Fibroblast of villous mesenchyme (primary cell): Measurements from ENCODE around the gene DAND5. TPM values are rescaled to one million over a fixed set of nuclear protein-coding genes. Genes with fewer than 3 reads are reported as not detected.

ENCODE experiments used
- DNase-seq: peaks from one replicate; pipeline ENCODE4 v3.0.0-alpha.2; 2010; ENCODE audit warnings: low read depth
- H3K4me3 ChIP-seq: 2 replicates; pipeline ENCODE4 v1.5.1; 2011; ENCODE audit warnings: low read depth, mild to moderate bottlenecking, low read length
- total RNA-seq: library from RNA; depleted of rRNA; stranded (reverse); fragments of >200 nt; gene quantifications from 2 replicates; pipeline ENCODE4 v1.2.3, GENCODE V29; 2012
- TF ChIP-seq, protein P1 (sequence below): IDR thresholded peaks from 2 replicates; pipeline ENCODE4 v1.5.1; 2012; ENCODE audit warnings: low read depth, mild to moderate bottlenecking, low read length; ENCODE audit not compliant: insufficient read depth

DAND5 gene
- total RNA-seq, 1 donor, result not detected

DNA sequence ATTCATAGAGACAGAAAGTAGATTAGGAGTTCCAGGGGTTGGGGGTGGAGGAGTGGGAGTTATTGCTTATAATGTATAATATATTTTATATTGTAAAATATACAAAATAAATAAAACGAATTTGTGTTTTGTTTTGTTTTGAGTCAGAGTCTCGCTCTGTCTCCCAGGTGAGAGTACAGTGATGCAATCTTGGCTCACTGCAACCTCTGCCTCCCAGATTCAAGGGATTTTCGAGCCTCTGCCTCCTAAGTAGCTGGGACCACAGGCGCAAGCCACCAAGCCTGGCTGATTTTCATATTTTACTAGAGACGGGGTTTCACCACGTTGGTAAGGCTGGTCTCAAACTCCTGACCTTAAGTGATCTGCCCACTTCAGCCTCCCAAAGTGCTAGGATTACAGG, 9.9 kb upstream of the DAND5 start:
- TF ChIP-seq, protein P1, sequence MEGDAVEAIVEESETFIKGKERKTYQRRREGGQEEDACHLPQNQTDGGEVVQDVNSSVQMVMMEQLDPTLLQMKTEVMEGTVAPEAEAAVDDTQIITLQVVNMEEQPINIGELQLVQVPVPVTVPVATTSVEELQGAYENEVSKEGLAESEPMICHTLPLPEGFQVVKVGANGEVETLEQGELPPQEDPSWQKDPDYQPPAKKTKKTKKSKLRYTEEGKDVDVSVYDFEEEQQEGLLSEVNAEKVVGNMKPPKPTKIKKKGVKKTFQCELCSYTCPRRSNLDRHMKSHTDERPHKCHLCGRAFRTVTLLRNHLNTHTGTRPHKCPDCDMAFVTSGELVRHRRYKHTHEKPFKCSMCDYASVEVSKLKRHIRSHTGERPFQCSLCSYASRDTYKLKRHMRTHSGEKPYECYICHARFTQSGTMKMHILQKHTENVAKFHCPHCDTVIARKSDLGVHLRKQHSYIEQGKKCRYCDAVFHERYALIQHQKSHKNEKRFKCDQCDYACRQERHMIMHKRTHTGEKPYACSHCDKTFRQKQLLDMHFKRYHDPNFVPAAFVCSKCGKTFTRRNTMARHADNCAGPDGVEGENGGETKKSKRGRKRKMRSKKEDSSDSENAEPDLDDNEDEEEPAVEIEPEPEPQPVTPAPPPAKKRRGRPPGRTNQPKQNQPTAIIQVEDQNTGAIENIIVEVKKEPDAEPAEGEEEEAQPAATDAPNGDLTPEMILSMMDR, result no peak
- no peak for DNase-seq

DNA sequence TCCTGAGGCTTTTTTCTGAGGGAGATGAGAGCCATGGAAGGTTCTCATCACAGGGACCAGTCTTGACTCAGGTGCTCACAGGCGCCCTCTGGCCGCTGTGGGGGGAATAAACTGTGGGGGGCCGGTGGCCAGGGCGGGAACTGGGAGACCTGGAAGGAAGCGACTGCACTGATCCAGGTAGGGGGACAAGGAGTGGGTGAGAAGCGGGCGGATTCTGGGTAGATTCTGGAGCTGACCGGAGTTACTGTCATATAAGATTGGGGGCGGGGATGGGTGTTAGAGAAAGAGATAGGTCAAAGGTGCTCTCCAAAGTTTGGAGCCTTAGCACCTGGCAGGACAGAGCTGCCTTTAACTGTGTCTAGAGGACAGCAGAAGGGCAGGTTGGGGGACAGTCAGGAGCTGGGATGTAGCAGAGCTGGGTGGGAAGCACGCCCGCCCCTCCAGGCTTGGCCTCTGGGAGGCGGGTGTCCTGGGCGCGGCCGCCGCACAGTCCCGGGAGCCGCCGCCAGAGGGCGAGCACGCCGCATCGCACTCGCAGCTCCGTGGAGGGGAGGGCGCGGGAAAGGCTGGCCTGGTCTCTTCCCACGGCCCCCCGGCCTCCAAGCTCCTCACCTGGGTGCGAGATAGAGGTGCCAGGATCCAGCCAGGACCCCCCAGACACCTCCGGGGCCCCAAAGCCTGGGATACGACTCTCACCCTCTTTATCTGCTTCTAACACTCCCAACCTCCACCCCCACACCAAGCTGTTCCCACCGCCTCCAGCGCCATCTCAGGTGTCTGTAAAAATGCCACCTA, 4.2 kb upstream of the DAND5 start:
- peak; percentile 65 for DNase-seq
- TF ChIP-seq, protein P1, result peak; percentile 85
- peak overlapping the region; percentile 64 for H3K4me3 ChIP-seq

More for the DNA sequence above, 9.9 kb upstream of the DAND5 start:
- no peak overlapping the region for H3K4me3 ChIP-seq

DNA sequence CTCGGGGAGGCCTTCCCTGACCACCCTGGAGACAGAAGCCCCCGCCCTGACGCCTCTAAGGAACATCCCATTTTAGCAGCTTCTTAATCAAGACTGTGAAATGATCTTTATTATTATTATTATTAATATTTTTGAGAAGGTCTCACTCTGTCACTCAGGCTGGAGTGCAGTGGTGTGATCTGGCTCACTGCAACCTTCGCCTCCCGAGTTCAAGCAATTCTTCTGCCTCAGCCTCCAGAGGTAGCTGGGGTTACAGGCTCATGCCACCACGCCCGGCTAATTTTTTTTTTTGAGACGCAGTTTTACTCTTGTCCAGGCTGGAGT, 3.6 kb upstream of the DAND5 start:
- TF ChIP-seq, protein P1, result no peak

DNA sequence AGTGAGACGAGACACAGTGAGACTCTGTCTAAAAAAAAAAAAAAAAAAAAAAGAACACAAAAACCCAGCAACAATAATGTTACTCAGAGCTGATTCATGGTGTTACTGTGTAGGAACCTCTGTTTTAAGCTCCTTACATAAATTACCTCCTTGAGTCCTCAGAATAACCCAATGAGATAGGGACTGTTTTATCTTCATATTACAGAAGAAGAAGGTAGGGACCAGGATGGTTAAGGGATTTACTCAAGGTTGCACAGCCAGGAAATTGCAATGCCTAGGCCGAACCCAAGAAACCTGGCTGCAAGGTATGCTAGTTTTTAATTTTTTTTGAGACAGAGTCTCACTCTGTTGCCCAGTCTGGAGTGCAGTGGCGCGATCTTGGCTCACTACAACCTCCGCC, 1.5 kb upstream of the DAND5 start:
- no peak overlapping the region for H3K4me3 ChIP-seq
- TF ChIP-seq, protein P1, result no peak
- no peak for DNase-seq

More for the DNA sequence above, 3.6 kb upstream of the DAND5 start:
- peak overlapping the region; percentile 64 for H3K4me3 ChIP-seq
- no peak for DNase-seq

DNA sequence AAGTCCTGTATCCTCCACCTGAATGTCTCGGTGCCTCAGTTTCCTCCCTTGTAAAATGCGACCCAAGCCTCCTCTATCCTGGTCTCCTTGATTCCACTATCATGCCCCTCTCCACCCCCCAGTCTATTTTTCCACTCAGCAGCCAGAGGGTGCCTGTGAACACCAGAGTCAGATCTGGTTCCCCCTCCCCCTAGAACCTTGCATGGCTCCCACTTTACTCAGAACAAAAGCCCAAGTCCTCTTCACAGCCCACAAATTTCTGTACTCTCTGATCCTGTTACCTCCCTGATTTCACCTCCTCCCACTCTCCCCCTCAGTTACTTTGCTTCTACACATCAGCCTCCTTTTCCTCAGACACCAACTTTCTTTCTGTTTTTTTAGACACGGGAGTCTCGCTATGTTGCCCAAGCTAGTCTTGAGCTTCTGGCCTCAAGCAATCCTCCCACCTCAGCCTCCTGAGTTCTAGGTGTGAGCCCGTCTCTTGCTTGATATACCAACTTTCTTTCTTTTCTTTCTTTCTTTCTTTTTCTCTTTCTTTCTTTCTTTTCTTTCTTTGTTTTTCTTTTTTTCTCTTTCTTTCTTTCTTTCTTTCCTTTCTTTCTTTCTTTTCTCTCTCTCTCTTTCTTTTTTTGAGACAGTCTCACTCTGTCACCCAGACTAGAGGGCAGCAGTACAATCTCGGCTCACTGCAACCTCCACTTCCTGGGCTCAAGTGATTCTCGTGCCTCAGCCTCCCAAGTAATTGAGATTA, 869 bp downstream of the DAND5 start:
- DNase-seq, result no peak
- no peak overlapping the region for H3K4me3 ChIP-seq
- TF ChIP-seq, protein P1, result no peak

DNA sequence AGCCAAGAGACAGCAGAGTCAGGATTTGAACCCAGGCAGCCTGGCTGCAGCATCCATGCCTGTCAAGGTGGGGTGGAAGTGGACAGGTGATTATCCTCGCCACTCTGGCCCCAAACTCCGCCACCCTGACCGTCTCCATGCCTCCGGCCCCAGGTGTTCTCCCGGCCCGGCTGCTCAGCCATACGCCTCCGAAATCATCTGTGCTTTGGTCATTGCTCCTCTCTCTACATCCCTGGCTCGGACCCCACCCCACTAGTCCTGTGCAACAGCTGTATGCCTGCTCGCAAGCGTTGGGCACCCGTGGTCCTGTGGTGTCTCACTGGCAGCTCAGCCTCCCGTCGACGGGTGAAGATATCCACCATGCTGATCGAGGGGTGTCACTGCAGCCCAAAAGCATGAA, 3.9 kb downstream of the DAND5 start:
- H3K4me3 ChIP-seq, result no peak overlapping the region
- TF ChIP-seq, protein P1, result no peak
- DNase-seq, result no peak
